ENCODE data around the gene FRYL.
"Not testable (repeated sequence)": the region's sequence is repeated elsewhere in the genome, so short reads cannot be mapped to it uniquely, and the experiment has no call there.

Gene FRYL

GRCh38 chr4:48661391-48661790 lies 118.7 kb downstream of the FRYL start:
- no peak for DNase-seq (ENCODE audit: low spot score)

GRCh38 chr4:48660347-48660746 lies 119.7 kb downstream of the FRYL start:
- no peak for DNase-seq (ENCODE audit: low spot score)

- DNase-seq (ENCODE audit: low spot score): no peak
These were observed 125.9 kb downstream of the FRYL start for GRCh38 chr4:48654015-48654664.

DNA sequence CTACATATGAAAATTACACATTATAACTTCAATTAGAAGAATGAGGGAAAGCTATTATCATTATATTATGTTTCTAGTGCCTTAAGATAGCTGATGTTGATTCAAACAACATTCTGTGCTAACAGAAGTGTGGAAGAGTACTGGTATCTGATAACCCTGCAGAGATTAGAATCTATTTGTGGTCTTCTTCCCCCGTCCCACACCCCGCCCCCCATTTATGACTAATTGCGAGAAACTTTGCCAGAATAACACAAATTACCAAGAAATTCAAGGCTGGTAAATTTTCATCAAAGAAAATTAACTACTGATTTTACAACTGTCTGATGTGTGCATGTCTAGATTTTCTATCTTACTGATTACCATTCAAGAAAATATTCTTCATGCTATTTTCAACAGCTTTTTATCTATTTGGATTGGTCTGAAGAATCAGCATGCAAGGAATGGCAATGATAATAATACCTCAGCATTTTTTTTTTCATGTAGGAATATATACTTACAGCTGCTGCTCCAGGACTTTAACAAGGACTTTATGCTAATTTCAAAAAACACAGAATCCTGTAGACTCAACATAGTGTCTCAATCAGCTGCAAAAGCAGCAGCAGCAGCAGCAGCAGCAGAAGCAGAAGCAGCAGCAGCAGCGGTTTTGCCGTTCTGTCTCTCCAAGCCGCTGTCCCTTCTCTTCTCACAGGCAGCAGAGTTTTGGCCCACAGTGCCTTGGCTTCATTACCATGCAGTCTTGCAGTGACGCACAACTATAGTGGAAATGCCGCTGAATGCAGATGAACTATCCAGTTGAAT lies 126.7 kb downstream of the FRYL start:
- no peak for DNase-seq (ENCODE audit: low spot score)

- no peak for DNase-seq (ENCODE audit: low spot score)
These were observed 128.2 kb downstream of the FRYL start for GRCh38 chr4:48651914-48652313.

GRCh38 chr4:48649505-48649904 lies 130.6 kb downstream of the FRYL start:
- no peak for DNase-seq (ENCODE audit: low spot score)

- DNase-seq (ENCODE audit: low spot score): no peak
These were observed 134.8 kb downstream of the FRYL start for GRCh38 chr4:48645225-48645794.

GRCh38 chr4:48642421-48643374 lies 137.4 kb downstream of the FRYL start:
- no peak for DNase-seq (ENCODE audit: low spot score)

GRCh38 chr4:48641401-48641800 lies 138.7 kb downstream of the FRYL start:
- no peak for DNase-seq (ENCODE audit: low spot score)

DNA sequence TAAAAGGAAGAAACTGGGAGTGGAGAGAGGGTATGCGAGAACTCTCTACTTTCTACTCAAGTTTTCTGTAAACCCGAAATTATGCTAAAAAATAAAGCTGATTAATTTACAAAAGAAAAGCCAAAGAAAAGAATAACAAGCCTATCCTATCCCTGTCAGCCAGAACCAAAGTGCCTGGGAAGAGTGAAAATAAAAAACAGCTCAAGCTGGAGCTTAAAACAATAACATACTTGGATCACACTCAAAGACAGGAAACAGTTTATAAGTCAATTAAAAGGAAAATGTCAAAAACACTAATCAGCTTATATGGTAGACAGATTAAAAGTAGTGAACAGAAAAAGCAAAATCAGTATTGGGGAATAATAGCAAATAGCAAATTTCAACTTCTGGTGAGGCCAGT lies 139.4 kb downstream of the FRYL start:
- DNase-seq (ENCODE audit: low spot score): no peak

- DNase-seq (ENCODE audit: low spot score): no peak
These were observed 139.9 kb downstream of the FRYL start for GRCh38 chr4:48640225-48640624.

- DNase-seq (ENCODE audit: low spot score): no peak
These were observed 140.3 kb downstream of the FRYL start for GRCh38 chr4:48639807-48640206.

GRCh38 chr4:48638586-48638985 lies 141.5 kb downstream of the FRYL start:
- not testable (repeated sequence) for DNase-seq (ENCODE audit: low spot score)

DNA sequence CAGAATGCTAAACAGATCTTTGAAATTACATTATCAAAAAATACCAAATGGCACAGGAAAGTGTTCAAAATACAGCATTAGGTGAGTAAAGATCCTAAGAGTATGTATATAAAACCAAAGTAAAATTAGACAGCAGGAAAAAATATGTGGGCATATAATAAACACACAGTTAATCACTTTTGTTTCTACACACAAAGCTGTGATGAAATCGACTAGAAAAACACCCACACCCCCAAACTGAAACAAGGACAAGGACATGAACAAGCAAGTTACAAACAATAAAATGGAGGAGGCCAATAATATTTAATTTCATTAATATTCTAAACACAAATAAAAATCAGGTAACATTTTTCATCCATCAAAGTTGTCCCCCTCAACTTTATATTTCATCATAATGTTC lies 143.2 kb downstream of the FRYL start:
- no peak for DNase-seq (ENCODE audit: low spot score)

DNA sequence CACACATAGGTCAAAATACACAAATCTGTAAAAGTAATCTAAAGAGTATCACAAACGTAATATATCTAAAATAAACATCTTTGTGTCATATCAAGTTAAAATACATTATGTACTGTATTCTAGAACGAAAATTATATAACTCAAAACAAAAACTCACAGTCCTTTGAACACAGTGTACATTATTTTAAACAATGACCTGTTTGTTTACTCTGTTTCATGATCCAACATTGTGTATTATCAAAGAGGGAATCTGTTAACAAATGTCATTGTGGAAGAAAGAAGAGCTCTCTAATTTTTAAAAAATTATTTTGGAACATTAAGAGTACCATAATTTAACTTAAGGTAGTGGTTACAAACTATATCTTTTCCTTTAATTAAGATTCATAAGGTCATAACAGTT lies 144.1 kb downstream of the FRYL start:
- no peak for DNase-seq (ENCODE audit: low spot score)

DNA sequence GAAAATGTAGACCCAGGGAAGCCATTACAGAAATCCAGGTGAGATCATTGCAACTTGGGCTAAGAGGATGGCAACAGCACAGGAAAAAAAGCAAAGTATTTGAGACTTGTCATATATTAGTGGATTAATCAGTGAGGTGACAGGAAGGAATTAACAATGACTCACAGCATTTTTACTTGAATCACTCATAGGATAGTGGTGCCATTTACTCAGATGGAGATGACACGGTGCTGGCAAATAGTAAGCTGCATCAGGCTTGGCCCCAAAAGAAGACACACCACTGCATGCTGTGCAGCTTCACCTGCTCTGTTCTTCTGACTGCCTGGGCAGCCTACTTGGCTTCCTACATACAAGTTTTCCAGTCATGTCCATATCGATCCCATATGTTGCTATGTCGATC lies 144.8 kb downstream of the FRYL start:
- no peak for DNase-seq (ENCODE audit: low spot score)

GRCh38 chr4:48634688-48635308 lies 145.3 kb downstream of the FRYL start:
- DNase-seq (ENCODE audit: low spot score): peak; percentile 2

DNA sequence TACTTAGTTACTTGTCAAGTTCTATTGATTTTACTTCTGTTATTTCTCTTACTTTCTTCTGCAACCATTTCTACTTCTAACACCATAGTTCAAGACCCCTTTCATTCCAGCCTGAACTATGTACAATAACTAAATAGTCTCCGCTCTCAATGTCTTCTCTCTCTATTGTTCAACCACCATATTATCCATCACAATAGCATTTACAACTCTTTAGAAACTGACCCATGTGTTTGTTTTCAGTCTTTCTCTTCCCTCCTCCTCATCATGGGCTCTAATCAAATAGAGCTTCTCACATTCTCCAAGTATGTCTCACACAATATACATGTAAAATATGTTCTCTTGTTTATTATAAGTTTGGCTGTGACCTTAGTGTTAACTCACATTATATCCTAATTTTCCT lies 146.4 kb downstream of the FRYL start:
- no peak for DNase-seq (ENCODE audit: low spot score)

GRCh38 chr4:48629458-48629857 lies 150.6 kb downstream of the FRYL start:
- no peak for DNase-seq (ENCODE audit: low spot score)

DNA sequence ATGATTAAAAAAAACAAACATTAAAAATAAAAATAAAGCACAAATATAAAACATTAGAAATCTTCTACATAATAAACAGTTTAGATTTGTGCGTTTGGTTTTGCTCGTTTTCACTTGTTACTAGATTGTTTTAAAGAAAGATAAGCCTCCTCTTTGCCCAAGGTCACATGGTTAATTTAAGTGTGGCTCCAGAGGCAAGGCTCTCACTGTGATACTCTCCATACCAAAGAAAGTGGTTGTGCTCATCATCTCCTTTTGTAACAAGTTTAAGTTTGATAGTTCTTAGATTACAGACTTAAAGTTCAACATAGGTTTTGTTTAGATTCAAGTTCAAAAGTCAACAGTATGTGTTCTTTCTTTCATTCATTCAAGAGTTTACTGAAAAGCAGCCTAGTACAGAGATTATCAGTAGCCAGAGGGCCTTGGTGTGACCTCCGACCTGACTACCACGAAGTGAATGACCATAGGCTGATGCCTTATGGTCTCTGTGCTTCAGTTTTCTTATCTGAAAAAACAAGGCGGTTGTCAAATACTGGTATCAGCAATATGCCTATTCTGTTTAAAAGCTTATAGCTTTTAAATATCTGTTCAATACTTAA lies 156.8 kb downstream of the FRYL start:
- DNase-seq (ENCODE audit: low spot score): no peak

DNA sequence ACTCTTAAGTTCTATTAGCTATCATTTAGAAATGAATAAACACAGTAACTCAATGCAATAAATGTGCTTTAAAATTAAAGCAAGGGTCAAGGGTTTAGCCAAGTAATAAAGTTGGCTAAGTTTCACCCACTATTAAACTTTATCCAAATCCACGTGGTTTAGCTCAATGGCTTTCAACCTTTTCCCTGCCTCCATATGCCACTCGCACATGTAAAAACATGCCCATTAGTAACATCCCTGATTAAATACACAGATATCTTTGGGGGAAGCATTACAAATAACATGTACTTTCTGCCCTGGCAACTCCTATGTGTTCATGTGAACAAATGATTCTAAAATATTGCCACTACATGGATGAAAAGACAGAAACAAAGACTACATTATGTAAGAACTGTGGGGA lies 159.2 kb downstream of the FRYL start:
- no peak for DNase-seq (ENCODE audit: low spot score)

All from germinal center (tissue), 1 donor.